Skeletal muscle cell (primary cell): ENCODE measurements around the gene CATSPER3.

Experiments
- DNase-seq: peaks from one replicate; pipeline ENCODE4 v3.0.0-alpha.2; 2010; ENCODE audit warnings: low read depth
- H3K4me3 ChIP-seq: 2 replicates; pipeline ENCODE4 v1.5.1; 2011; ENCODE audit warnings: low read depth, mild to moderate bottlenecking, control low read depth, low read length, moderate library complexity

Gene CATSPER3

DNA sequence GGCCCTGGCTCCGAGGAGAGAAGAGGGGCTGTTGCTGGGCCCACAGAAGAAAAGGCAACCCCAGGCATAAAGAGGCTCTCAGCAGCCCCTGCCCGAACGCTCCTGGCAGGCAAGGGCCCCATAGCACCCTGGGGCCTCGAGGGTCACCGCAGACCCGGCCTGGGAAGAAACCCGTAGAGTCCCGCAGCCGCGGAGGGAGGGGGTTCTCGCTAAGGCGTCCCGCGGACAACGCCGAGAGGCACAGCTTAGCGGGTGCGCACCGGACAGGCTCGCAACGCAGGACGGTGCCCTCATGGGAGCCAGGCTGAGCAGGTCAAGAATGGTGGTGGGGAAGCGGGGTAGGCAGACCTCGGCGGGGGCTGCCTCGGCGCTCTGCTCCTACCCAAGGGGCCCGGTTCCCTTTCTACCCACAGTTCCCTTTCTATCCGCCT lies 59.6 kb downstream of the CATSPER3 start:
- no peak overlapping the region for H3K4me3 ChIP-seq

GRCh38 chr5:135027697-135028615 lies 60.2 kb downstream of the CATSPER3 start:
- DNase-seq = no peak
- H3K4me3 ChIP-seq = no peak overlapping the region

More for the DNA sequence above, 59.6 kb downstream of the CATSPER3 start:
- DNase-seq = no peak

- H3K4me3 ChIP-seq = no peak overlapping the region
- DNase-seq = no peak
Observed at GRCh38 chr5:135028791-135029476, 61.2 kb downstream of the CATSPER3 start.

DNA sequence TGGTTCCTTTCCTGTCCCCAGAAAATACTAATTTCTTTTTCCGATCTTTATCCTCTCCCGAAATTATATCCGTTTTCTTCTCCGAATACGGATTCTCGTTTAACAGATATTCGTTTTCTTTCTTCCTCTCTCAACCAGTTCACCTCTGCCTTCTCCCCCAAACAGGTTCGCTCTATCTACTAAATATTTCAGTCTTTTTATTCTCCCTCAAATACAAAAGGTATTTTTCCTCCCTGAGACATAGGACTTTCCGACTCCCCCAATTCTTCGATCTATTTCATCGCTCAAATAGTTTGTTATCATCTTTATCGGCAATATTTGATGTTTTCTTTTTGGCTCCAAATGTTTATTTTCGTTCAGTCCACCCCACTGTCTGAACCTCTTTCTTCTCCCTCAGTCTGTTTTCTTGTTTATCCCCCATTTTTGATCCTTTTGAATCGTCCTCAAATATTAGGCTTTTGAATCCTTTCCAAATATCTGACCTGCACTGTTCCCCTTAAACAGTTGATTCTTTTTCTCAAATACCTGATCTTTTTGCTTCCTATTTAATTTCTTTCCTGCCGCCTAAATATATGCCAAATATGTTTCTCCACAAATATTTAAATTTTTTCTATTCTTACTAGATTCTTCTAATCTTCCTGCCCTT lies 61.9 kb downstream of the CATSPER3 start:
- no peak for DNase-seq

GRCh38 chr5:135030123-135030955 lies 62.6 kb downstream of the CATSPER3 start:
- no peak for DNase-seq
- H3K4me3 ChIP-seq = peak overlapping the region; percentile 77

More for the DNA sequence above, 61.9 kb downstream of the CATSPER3 start:
- no peak overlapping the region for H3K4me3 ChIP-seq

DNA sequence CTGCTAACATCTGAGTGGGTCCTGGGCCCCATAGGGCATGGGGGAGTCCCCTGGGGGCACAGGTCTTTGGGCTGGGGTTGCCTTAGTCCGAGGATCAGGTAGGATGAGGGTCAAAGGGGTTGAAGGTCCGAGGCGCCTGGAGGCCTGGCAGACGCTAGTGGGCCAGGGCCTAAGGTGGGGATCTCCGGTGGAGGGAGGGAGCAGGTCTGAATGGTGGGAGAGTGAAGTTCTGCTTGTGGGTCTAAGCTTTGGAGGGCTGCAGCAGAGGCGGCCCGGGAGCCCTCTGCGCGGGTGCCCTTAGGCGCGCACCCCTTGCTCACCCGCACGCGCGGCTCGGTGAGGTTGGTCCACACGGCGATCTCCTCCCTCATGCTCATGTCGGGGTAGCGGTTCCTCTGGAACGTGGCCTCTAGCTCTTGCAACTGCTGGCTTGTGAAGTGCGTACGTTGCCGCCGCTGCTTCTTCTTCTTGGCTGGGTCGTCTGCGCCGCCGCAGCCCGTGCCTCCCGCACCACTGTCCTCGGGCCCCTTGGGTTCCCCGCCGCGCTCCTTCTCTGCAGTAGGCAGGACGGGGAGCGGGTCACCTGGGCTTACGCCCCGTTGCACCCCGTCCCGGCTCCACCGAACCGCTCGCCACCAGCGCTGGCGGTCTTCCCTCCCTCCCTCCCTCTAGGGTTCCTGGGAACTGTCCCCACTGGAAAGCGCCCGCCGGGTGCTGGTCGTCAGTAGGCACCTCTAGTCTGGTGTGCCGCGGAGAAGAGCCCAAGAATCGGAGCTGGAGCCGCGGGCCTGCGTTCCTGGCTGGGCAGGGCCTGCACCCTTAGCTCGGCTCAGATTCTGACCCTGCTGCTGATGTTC lies 63.5 kb downstream of the CATSPER3 start:
- H3K4me3 ChIP-seq = peak overlapping the region; percentile 77
- no peak for DNase-seq

- peak overlapping the region; percentile 77 for H3K4me3 ChIP-seq
Observed at GRCh38 chr5:135031813-135032694, 64.3 kb downstream of the CATSPER3 start.

DNA sequence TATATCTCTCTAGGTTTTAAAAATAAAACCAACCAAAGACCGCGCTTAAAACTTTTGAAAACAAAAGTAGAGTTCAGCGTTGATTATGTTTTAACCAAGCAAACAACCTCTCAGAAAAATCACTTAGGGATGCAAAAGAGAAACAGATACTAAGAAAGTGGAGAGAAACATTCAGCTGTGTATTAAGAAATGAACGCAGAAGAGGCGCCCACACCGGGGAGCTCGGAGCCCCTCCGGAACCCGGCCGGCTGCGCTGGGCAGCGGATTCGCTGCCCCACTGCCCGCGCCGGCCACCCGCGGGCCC lies 64.9 kb downstream of the CATSPER3 start:
- no peak for DNase-seq
- peak overlapping the region; percentile 77 for H3K4me3 ChIP-seq

More at GRCh38 chr5:135031813-135032694, 64.3 kb downstream of the CATSPER3 start:
- no peak for DNase-seq

DNA sequence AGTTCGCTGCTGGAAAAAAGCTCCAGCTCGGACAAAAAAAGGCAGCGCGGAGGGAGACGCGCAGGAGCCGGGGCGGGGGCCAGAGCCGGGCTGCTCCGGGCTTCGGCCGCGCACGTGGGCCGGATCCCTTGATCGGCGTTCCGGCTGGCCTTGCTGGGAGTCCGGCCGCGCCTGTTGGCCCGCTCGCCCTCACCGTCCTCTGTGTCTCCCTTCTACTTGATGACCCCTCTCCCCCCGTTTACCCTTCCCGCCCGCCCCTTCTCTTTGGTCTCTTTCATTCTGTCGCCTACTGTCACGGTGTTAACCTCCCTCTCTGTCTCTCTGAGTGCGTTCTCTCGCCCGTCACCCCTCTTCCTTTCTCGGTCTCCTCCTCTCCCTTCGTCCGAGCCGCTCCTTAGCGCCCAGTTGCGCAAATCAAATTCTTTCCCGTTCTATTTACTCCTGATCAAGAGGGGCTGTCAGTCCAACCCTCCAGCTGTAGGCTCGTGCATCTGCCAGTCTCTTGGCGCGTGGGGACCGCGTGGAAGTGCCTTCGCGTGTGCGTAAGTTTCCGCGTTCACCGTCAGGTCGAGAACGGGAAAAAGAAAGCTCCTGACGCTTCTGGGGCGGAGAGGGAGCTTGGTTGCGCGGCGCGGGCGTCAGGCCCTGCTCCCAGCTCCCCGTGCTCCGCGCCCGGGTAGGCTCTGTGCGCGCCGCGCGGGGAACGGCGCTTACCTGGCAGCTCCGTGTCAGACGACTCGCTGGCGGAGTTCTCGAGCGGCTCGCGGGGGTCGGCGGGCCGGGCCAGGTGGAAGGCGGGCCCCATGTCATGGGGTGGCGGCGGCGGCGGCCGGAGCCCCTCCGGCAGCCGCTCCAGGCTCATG lies 65.5 kb downstream of the CATSPER3 start:
- DNase-seq = no peak
- peak overlapping the region; percentile 77 for H3K4me3 ChIP-seq

- DNase-seq = no peak
- H3K4me3 ChIP-seq = peak within 1 kb of the TSS; percentile 77
Observed at GRCh38 chr5:135033901-135034235, 66.2 kb downstream of the CATSPER3 start, which contains the start of gene PITX1. PITX1 (minus strand) TSS chr5:135034228; CDS start chr5:135033881, 347 bp downstream.

DNA sequence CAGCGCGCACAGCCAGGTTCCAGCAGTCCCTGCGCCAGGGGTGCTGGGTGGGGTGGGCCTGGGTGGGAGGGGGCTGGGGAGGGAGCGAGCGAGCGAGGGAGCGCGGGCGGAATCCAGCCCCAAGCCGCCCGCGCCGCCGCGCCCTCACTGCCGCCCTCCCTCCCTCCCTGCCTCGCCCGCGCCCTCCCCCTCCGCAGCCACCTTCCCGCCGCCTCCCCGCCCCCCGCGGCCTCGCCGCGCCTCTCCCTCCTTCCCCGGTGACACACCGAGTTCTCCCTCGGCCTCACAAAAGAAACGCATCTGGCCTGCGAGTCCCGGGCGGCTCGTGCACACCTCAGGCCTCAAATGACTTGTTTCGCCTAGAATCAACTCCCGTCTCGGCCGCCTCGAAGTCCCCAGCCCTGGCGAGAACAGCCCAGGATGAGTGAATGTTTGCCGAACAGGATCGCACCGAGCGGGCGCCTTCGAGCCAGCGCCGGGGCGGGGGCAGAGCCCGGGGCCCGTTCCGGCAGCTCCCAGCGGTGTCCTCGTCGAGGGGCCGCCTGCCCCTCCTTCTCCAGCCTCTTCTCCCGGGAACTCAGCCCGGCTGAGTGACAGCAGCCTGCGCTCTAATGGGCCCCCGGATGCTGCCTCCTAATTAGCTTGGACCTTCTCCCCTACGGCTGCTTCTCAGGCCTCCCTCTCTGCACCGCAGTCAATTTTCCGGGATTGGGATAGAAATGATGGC lies 66.7 kb downstream of the CATSPER3 start:
- DNase-seq = peak; percentile 42
- peak overlapping the region; percentile 77 for H3K4me3 ChIP-seq

DNA sequence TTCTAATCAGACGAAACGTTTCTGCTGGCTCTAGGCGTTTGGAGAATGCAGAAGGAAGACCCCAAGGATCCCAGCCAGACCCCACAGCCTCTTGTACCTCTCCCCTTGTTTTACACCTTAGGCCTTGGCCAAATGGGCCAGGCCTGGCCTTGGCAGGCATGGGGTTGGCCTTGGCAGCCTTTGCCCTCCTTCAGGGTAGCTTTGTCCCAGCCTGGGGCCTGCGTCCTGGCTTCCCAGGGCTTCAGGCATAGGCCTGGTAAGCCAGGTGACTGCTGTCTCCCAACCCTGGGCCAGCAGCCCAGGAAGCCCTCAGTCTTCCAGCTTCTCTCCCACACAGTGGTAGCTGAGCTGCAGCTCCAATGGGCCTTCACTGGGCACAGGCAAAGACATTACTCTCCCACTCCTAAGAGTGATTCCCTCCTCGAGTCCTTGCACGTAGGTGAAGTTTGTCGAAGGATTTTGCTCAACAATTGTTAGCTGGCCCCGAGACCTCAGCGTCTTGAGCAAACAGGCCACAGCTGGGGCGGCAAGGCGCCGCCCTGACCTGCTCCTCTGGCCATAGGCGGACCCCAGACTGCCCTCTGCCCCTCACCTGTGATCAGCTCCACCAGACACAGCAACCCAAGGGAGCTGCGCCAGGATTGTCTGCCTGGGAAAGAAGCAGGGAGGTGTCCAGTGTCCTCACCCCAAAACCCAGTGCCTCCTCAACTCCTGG lies 67.4 kb downstream of the CATSPER3 start:
- no peak for DNase-seq
- H3K4me3 ChIP-seq = peak overlapping the region; percentile 77

DNA sequence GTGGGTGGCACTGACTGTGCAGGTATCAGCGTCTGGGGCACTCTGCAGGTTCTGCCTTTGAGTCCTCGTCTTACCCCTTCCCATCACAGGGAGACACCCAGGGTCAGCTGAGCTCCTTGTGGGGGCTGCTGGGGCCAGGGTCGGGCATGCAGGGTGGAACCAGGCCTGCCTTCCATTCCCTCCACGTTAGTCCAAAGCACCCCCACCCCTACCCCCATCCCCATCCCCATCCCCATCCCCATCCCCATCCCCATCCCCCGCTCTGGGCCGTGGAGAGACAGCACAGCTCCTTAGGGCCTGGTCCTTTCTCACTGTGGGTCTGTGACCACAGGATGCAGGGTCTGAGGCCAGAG lies 67.9 kb downstream of the CATSPER3 start:
- H3K4me3 ChIP-seq = no peak overlapping the region
- no peak for DNase-seq

GRCh38 chr5:135036405-135036804 lies 68.7 kb downstream of the CATSPER3 start:
- no peak overlapping the region for H3K4me3 ChIP-seq
- no peak for DNase-seq

DNA sequence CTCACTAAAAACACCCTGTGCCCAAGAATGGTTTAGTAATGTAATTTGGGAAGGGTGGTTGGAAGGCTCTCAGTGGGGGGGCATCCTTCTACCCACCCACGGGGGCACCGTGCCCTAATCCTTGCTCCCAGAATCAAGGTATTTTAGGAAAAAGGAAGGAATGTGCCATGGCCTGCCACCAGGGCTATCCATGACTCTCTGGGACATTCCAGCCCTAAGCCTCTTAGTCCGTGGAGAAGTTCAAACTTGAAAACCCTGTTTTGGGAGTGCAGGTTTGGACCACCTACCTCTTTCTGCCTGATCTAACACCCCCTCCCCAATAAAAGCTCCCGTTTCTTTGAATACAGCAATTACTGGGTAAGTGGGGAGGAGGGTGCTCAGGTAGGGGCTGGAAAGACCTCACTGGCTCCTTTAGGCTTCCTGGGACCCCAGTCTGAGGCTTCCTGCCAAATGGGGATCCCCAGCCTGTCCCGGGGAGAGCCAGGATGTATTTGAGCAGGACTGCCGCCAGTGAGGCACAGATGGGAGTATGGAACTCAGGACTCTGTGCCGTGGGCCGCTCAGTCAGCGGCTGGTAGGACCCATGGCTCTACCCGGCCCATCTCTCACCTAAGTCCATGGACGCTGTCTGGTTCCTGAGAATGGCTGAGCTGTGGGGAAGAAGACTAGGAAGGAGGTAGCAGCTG lies 70.0 kb downstream of the CATSPER3 start:
- H3K4me3 ChIP-seq = no peak overlapping the region
- no peak for DNase-seq
